ENCODE results near the gene TTF2. TPM values are rescaled to one million over a fixed set of nuclear protein-coding genes. Genes with fewer than 3 reads are reported as not detected.

The TTF2 gene
- total RNA-seq, 2 experiments from 2014 or later, result 123 to 133 TPM

Small RNA genes lying within 50 kb of the gene (microRNA-seq; reads per million reads assigned to microRNA genes)
- 155 reads per million, percentile 74 among the genes with 10 or more reads in this experiment for gene MIR942 (ENCODE audit: borderline microRNAs expressed, borderline replicate concordance)

Other genes starting within 250 kb of the TTF2 start
- gene PTGFRN, start 150.4 kb upstream of the TTF2 start, total RNA-seq, result 1 to 10 TPM in 1 of 2 experiments, under 1 TPM in 1; 0.79 to 1.3 TPM
- gene CD101, start 58.6 kb upstream of the TTF2 start, total RNA-seq, result 1 to 10 TPM; 3.4 to 4.2 TPM
- under 1 TPM; 0.33 to 0.47 TPM for gene TRIM45, start 61.4 kb downstream of the TTF2 start, total RNA-seq
- gene VTCN1, start 150.6 kb downstream of the TTF2 start, total RNA-seq, result not detected